Measurements from ENCODE around the gene RAD54L. TPM values are rescaled to one million over a fixed set of nuclear protein-coding genes. Genes with fewer than 3 reads are reported as not detected.

The RAD54L gene
- total and polyA plus RNA-seq, 10 of the 15 experiments (the other 5 are each of a cell fraction or from before 2014, with no cell fraction given), result 12.9 to 54.2 (median 23.6) TPM

DNA sequence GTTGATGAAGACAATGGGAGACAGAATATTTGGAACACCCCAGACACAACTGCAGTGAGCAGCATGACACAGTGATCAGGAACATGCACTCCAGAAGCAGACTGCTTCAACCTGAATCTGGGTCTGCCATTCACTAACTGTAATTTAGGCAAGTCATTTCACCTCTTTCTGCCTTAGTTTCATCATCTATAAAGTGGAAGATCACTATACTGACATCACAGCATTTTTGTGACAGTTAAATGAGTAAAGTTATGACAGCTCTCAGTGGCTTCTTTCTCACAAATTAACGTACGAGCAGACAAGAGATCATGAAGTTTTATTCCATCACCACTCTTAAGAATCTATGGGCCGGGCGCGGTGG lies 41.6 kb downstream of the RAD54L start:
- in situ Hi-C loops (cut with MboI) (no loop called here), intact Hi-C loops (cut with micrococcal nuclease; ENCODE audit: unreplicated experiment) (no loop called here)
- DNase-seq (ENCODE audit: low read depth, low spot score) (no peak), FAIRE-seq (no peak), ATAC-seq (no peak)
- 99% methylated on average over 5 of the region's 5 CpGs for WGBS (ENCODE audit: insufficient coverage, insufficient replicate concordance, low lambda C conversion rate, missing lambda C conversion rate)
- Histone ChIP-seq H4K20me1 (ENCODE audit: control insufficient read depth, insufficient read depth) (no peaks in the 10 kb centered on the region), H3K4me1 (ENCODE audit: control insufficient read depth, insufficient read depth, low read length) (no peaks in the 10 kb centered on the region), H3K4me3 (no peak overlapping the region), H2AFZ (ENCODE audit: control insufficient read depth, low read depth, low read length) (no peak overlapping the region), H3K9ac (ENCODE audit: control insufficient read depth, insufficient read depth, low read length) (no peak overlapping the region), H3K36me3 (ENCODE audit: control insufficient read depth in 2 of 2, insufficient read depth in 2 of 2, low read length in 1 of 2) (peaks cover 10 to 13% of the 10 kb centered on the region in 2 experiments), H3K27me3 (replicated peaks in 1 of 2; ENCODE audit: control insufficient read depth in 2 of 2, insufficient read depth in 2 of 2, low read length in 1 of 2) (no peaks in the 10 kb centered on the region), H3K27ac (ENCODE audit: control insufficient read depth, insufficient read depth) (no peak overlapping the region), H3K4me2 (ENCODE audit: control insufficient read depth, insufficient read depth) (no peak overlapping the region), H3K79me2 (ENCODE audit: control insufficient read depth, insufficient read depth, low read length) (no peaks in the 10 kb centered on the region), H3K9me3 (replicated peaks; ENCODE audit: control insufficient read depth, insufficient read depth, low read length) (no peaks in the 10 kb centered on the region)
- TF ChIP-seq SMAD5 (IDR thresholded peaks at IDR 0.05; ENCODE audit: low read depth) (0 out of 2 replicates have a peak, but pooled peaks have one; percentile 29), ZBED1 (IDR thresholded peaks at IDR 0.05; ENCODE audit: borderline replicate concordance) (no peak)
- no TSS peak for BruUV-seq (replicated peaks)
- CTCF ChIA-PET, result no interaction called here
- SMC1A ChIA-PET (ENCODE audit: uncharacterized antibody, unreplicated experiment), result no interaction called here
- RAD21 ChIA-PET (ENCODE audit: unreplicated experiment), result no interaction called here
- POLR2A ChIA-PET, result interaction anchor here (1.1 kb wide), 1 partner anchor 42 kb away, joined by 3 read pairs; the partner anchor contains the start of gene RAD54L

DNA sequence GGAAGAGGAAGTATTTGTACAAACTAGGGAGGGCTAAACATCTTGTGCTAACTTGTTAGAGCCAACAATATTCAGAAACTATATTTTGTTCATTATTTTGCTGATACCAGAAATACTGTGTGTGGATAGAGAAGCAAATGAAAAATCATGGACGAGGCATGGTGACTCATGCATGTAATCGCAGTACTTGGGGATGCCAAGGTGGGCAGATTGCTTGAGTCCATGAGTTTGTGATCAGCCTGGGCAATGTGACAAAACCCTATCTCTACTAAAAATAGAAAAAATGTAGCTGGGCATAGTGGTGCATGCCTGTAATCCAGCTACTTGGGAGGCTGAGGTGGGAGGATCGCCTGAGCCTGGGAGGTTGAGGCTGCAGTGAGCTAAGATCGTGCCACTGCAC lies 42.4 kb downstream of the RAD54L start:
- in situ Hi-C loops (cut with MboI), result no loop called here
- BruUV-seq (replicated peaks), result no TSS peak

More for the DNA sequence above, 42.4 kb downstream of the RAD54L start:
- H3K4me3 ChIP-seq, result no peak overlapping the region
- DNase-seq (ENCODE audit: low read depth, low spot score) (no peak), FAIRE-seq (no peak), ATAC-seq (no peak)
- H3K4me2 ChIP-seq (ENCODE audit: control insufficient read depth, insufficient read depth), result no peak overlapping the region
- no peaks in the 10 kb centered on the region for H3K9me3 ChIP-seq (replicated peaks; ENCODE audit: control insufficient read depth, insufficient read depth, low read length)
- no peaks in the 10 kb centered on the region for H3K27me3 ChIP-seq (replicated peaks in 1 of 2; ENCODE audit: control insufficient read depth in 2 of 2, insufficient read depth in 2 of 2, low read length in 1 of 2)
- no peaks in the 10 kb centered on the region for H3K4me1 ChIP-seq (ENCODE audit: control insufficient read depth, insufficient read depth, low read length)
- TF ChIP-seq ETV6 (conservative IDR thresholded peaks at IDR 0.05 in 1 of 2, IDR thresholded peaks at IDR 0.05 in 1 of 2; ENCODE audit: borderline replicate concordance in 1 of 2, low read depth in 1 of 2) (no peak), POLR2AphosphoS5 (IDR thresholded peaks at IDR 0.05; ENCODE audit: low read length) (0 out of 2 replicates have a peak, but pooled peaks have one; percentile 59), POU2F2 (IDR thresholded peaks at IDR 0.05; ENCODE audit: borderline replicate concordance, low read depth, low read length) (0 out of 3 replicates have a peak, but pooled peaks have one; percentile 8)
- WGBS (ENCODE audit: insufficient coverage, insufficient replicate concordance, low lambda C conversion rate, missing lambda C conversion rate), result 98% methylated on average over 4 of the region's 4 CpGs
- H3K27ac ChIP-seq (ENCODE audit: control insufficient read depth, insufficient read depth), result no peak overlapping the region
- H3K9ac ChIP-seq (ENCODE audit: control insufficient read depth, insufficient read depth, low read length), result no peak overlapping the region
- RAD21 ChIA-PET (ENCODE audit: unreplicated experiment), result no interaction called here
- no peak overlapping the region for H2AFZ ChIP-seq (ENCODE audit: control insufficient read depth, low read depth, low read length)
- peaks cover 10 to 15% of the 10 kb centered on the region in 2 experiments for H3K36me3 ChIP-seq (ENCODE audit: control insufficient read depth in 2 of 2, insufficient read depth in 2 of 2, low read length in 1 of 2)
- POLR2A ChIA-PET, result interaction anchor here (0.5 to 0.6 kb wide), 2 partner anchors 27 to 59 kb away, joined by 3 read pairs; no protein-coding TSS in a partner anchor
- no peaks in the 10 kb centered on the region for H4K20me1 ChIP-seq (ENCODE audit: control insufficient read depth, insufficient read depth)
- intact Hi-C loops (cut with micrococcal nuclease; ENCODE audit: unreplicated experiment), result no loop called here
- SMC1A ChIA-PET (ENCODE audit: uncharacterized antibody, unreplicated experiment), result interaction anchor here (2.1 kb wide), 1 partner anchor 10 kb away, joined by 6 read pairs; no protein-coding TSS in a partner anchor
- CTCF ChIA-PET, result interaction anchor here (1.0 to 1.4 kb wide), 2 partner anchors 44 to 57 kb away, joined by 3 to 4 read pairs; no protein-coding TSS in a partner anchor
- no peaks in the 10 kb centered on the region for H3K79me2 ChIP-seq (ENCODE audit: control insufficient read depth, insufficient read depth, low read length)

All from GM12878 (cell line).